Activated CD8-positive, alpha-beta memory T cell treated with anti-CD3 and anti-CD28 coated beads, Interleukin-2, amount 50 U/mL, for 4 hours (primary cell): ENCODE results near the gene NBPF3.
"Not testable (repeated sequence)": the region's sequence is repeated elsewhere in the genome, so short reads cannot be mapped to it uniquely, and the experiment has no call there.

Experiments
- DNase-seq: peaks from one replicate; pipeline ENCODE4 v3.0.0-alpha.2; 2020

The NBPF3 gene

DNA sequence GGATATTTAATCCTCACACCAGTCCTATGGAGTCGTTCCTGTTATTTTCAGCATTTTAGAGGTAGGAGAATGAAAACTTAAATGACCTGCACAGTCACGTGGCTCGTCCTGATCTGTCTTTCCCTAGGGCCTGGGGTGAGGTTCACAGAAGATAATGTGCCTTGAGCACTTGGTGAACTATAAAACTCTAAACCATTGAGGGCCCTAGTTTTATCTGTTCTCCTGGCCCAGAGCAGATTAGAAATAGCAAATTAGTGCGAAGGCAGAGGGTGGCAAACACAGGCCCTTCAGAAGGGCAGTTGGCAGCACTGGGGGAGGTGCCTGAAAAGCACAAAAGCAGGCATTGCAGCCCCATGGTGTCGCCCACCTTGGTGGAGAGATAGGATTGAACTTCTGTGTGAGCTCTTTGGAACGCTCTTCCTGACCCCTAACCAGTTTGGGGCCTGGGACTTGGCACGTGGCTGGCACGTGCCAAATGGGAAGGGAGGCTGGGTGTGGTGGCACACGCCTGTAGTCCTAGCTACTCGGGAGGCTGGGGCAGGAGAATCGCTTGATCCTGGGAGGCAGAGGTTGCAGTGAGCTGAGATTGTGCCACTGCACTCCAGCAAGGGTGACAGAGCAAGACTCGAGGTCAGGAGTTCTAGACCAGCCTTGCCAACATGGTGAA, 1.2 kb upstream of the NBPF3 start:
- DNase-seq = not testable (repeated sequence)

DNA sequence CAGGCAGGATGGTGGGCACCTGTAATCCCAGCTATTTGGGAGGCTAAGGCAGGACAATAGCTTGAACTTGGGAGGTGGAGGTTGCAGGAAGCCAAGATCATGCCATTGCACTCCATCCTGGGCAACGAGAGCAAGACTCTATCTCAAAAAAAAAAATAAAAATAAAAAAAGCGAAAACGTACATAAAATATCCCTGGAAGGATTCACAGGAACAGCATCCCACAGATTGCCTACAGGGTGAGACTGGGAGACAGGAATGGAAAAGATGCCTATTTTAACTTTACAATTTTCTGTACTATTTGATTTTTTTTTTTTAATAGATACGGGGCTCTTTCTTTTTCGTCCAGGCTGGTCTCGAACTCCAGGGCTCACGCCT, 604 bp upstream of the NBPF3 start:
- DNase-seq = no peak

DNA sequence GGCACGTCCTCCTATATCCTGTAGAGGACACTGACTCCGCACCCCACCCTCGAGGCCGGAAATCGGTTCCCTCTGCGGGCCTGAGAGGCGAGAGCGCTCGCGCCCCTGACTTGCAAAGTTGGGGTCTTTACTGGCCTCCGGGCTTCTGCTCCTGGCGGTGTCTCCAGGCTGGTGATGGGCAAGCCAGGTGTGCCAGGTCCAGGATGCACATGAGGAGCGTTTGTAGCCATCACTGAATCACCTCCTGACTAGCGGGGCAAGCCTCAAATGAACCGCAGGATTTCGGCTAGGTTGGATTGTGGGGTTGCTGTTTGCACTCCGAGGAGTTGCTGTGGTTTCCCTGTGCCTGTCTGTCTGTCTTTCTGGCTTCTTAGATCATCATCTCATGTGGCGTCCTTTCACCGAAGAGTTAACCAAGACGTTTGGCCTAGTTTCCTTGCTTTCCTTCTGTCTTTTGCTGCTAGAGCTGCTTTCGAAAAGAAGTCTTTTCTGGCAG, 741 bp downstream of the NBPF3 start:
- DNase-seq = not testable (repeated sequence)

DNA sequence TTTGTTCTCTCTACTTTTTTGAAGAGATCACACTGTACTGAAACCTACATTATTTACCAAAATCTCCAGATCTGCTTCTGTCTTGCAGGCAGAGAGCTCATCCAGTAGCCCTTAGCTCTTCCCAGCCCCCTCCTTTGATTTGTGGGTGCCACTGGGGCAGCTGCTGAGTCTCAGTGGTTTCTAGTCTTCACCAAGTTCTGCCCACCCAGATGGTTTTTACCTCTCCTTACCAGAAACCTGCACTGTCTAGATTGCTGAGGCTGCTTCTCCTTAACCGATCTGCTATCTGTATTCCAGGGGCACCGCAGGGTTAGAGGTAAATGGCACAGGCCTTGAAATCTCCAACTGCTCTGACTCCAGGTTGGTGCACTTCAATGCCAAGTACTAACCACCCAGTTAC, 6.7 kb downstream of the NBPF3 start:
- DNase-seq = not testable (repeated sequence)

DNA sequence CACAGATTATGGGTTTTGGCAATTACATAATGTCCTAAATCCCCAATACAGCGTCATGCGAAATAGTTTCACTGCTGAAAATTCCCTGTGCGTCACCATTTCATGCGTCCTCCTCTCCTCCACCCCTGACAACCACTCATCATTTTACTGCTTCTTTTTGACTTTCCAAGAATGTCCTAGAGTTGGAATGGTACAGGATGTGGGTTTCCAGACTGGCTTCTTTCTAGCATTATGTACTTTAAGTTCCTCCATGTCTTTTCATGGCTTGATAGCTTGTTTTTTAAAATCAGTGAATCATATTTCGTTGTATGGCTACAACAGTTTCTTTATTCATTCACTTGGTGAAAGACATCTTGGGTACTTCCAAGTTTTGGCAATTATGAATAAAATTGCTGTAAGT, 7.4 kb downstream of the NBPF3 start:
- DNase-seq = no peak

DNA sequence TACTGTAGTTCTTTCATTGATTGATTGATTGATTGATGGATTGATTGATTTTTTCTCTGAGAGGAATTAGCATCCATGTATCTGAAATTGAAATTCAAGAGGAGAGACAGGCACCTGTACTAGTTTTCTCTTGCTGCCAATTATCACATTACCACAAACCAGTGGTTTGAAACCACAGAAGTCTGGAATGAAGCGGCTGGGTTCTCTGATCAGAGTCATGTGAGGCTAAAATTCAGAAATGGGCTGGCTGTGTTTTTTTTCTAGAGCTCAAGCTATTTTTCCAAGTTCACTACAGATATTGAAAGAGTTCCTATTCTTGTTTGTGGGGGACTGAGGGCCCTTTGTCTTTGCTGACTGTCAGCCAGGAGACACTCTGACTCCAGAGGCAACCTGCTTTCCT, 10.0 kb downstream of the NBPF3 start:
- DNase-seq = no peak

DNA sequence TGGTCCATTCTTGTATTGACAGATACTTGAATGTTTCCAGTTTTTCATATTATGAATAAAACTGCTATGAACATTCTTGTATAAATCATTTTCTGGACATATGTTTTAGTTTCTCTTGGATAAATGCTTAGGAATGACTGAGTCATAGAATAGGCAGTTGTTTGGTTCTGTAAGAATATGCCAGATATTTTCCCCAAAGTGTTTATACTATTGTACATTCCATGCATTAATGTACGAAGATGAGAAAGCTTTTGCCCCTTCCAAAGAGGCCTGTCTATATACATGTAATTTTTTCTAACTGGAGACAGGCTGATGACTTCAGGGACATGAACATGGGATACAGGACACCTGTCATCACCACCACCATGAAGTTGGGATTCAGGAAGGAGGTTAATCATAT, 11.3 kb downstream of the NBPF3 start:
- DNase-seq = no peak

DNA sequence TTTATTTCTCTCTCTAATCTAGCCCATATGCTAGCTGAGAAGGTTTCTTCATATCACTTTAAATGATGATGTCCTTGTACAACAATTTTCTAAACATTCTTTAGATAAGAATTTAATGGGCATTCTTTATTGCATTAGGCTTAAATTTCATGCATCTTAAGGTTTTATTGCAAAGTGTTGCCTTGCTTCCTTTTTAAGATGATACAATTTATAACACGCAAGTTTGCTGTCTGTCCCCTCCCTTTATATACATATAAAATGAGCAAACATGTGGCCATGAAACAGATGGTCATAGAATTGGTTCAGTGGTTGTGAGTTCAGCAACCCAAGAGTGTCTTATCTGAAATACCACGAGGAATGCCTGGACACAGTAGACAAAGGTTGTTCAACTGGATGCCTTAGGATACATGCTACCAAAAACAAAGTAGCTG, 12.1 kb downstream of the NBPF3 start:
- DNase-seq = no peak

DNA sequence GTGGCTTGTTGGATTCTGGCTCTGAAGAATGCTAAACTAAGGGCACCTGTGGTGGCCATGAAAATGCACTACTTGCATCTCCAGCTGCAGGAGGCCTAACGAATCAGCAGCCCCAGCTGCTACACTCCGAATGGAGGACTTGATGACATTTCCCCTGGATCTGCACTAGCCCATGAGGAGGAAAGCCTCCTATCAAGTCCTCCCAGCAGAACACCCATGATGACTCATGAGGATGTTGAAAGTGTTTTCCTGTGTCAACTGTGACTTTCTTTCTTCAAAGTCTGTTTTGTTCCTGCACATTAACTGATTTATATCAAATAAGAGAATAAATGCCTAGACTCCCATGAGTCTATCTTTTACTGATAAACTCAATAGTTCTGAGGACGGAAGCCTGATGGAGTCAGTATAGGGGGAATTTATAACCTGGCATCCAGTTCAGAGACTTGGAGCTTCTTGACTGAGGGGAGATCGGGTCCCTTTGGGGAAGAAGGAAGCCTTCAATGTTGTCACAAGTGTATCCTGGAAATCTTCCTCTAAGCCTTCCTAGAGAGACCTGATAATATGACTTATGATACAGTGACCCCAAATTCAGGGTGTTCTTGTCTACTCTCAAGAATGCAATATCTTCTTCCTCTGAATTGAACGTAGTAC, 14.2 kb downstream of the NBPF3 start:
- not testable (repeated sequence) for DNase-seq

DNA sequence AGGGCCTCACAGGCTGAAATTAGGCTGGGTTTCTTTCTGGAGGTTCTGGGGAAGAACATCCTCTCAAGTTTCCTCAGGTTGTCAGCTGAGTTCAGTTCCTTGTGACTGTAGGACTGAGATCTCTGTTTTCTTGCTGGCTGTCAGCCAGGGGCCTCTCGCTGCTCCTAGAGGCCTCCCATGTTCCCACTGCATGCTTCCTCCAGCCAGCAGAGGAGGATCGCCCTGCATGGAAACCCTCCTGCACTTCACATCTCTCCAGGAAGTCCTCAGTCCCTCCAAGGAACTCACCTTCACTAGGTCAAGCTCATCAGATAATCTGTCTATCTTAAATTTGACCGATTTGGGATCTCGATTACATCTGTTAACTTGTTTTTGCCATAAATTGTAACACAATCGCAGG, 15.0 kb downstream of the NBPF3 start:
- DNase-seq = not testable (repeated sequence)

DNA sequence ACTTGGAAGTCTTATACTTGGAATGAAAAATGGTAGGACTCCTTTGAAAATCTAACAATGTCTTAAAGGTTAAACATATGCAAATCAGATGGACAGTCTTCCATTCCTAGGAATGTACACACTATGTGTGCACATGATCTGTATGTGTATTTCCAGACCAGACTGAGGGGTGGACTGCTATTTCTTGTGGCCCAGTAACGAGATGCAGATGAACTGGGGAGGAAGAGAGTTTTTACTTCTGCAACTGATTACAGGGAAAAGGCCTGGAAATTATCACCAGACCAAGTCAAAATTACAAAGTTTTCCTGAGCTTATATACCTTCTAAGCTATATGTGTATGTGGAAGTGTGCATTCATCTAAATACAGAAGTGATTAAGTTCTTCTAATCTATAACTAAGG, 17.7 kb downstream of the NBPF3 start:
- no peak for DNase-seq

DNA sequence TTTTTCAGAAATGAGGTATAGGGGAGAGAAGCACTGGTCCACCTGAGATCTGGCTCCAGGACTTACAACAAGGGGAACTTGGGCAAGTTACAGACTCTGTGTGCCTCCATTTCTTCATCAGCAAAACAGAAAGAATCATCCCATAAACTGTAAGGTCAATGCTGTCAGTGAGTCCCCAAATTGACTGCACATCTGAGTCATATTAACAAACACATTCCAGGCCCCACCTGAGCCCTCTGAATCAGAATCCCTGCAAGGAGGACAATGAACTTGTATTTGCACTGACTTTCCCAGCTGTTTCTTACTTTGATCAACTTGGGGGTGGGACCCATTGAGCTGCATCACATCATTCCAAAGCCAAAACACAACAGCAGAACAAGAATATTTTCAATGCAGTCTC, 25.2 kb downstream of the NBPF3 start:
- not testable (repeated sequence) for DNase-seq

DNA sequence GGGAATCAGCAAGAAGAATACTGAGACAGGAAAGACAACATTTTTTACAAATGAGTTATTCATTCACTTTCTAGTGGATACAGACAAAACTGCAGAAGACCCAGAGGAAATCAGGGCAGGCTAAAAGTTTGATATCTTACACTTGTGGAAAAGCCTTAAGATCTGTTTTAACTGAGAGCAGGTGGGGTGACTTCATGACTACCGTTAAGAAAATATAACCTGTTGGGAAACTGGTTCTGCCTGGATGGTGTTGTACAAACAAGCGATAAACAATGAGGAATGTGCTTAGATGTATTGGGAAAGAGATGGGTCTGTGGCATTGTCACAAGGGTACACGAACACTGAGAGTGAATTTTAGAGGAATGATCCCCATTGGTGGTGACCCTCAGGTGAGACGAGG, 28.0 kb downstream of the NBPF3 start:
- DNase-seq = not testable (repeated sequence)

DNA sequence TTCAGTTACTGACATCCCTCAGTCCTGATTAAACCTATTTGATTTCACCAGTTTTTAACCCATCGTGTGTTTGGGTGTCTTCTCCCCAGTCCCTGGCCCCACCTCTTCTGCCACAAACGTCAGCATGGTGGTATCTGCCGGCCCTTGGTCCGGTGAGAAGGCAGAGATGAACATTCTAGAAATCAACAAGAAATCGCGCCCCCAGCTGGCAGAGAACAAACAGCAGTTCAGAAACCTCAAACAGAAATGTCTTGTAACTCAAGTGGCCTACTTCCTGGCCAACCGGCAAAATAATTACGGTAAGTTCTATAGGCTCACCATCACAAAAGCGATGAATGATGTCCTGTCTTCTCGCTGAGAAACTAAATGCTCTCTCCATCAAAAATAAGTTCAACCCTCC, 28.7 kb downstream of the NBPF3 start:
- no peak for DNase-seq

DNA sequence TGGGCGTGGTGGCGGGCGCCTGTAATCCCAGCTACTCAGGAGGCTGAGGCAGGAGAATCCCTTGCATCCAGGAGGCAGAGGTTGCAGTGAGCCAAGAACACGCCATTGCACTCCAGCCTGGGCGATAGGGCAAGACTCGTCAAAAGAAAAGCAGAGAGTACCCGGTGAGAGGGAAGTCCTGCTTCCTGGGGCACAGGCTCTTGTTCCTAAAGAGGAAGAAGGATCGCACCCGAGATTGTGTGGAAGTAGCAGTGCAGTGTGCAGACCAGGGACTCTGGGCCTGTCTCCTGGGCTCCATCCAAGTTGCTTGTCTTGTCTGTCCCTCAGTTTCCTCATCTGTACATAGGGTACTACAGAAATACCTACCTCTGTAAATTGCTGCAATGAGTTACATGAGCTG, 29.6 kb downstream of the NBPF3 start:
- no peak for DNase-seq

DNA sequence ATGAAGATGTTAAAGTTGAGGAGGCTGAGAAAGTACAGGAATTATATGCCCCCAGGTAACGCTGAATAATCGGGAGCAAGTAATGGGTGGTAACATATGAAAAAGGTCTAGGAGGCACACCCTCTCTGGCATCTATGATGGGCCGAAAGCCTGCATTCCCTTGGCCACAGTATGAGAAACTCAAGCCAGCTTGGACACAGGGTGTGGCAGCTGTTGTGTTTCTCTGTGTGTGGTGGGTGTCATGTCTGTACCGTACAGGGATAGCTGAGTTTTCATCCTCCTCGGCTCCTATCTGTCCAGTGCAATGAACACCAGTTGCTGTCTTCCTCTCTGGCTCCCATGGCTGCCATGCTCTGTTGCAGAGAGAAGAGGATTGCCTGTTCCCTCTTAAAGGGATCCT, 32.9 kb downstream of the NBPF3 start:
- DNase-seq = no peak

DNA sequence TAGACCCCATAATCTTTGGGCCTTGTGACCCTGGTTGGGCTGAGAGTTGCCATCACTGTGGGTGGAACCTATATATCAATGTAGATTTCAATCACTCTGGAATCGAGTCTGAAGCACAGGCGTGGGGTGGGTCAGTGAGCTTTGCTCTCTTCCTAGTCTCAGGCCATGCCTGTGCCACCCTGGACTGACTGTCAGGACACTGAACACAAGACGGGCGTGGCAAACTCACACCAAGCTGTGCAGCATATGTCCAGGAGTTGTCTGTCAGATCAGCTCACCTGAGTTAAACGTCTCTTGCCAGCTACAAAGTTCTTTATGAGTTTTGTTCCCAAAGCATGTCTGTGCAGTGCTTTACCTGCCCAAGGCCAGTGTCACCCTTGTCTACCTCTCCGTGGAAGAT, 38.4 kb downstream of the NBPF3 start:
- no peak for DNase-seq

DNA sequence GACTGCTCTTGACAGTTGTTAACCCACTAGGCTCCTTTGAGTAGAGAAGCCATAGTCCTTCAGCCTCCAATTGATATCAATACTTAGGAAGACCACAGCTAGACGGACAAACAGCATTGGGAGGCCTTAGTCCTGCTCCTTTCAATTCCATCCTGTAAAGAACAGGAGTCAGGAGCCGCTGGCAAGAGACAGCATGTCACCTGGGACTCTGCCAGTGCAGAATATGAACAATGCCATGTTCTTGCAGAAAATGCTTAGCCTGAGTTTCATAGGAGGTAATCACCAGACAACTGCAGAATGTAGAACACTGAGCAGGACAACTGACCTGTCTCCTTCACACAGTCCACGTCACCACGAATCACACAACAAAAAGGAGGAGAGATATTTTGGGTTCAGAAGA, 43.9 kb downstream of the NBPF3 start:
- DNase-seq = not testable (repeated sequence)

DNA sequence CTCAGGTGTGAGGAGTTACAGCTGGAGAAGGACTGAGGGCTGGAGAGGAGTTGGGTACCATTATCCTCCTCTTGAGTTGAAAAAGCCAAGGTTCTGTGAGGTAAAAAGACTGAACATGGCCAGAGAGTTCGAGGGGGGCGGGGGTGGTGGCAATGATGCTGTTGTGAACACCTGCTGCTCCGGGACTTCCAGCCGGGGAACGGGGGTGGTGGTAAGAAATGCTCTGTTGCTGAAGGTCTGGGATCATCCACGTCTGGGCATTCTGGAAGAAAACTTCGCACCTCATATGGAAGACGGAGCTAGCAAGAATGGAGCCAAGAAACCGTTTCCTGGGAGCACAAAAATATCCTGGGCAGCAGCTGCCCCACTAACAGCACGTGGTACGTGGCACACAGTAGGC, 49.2 kb downstream of the NBPF3 start:
- no peak for DNase-seq

DNA sequence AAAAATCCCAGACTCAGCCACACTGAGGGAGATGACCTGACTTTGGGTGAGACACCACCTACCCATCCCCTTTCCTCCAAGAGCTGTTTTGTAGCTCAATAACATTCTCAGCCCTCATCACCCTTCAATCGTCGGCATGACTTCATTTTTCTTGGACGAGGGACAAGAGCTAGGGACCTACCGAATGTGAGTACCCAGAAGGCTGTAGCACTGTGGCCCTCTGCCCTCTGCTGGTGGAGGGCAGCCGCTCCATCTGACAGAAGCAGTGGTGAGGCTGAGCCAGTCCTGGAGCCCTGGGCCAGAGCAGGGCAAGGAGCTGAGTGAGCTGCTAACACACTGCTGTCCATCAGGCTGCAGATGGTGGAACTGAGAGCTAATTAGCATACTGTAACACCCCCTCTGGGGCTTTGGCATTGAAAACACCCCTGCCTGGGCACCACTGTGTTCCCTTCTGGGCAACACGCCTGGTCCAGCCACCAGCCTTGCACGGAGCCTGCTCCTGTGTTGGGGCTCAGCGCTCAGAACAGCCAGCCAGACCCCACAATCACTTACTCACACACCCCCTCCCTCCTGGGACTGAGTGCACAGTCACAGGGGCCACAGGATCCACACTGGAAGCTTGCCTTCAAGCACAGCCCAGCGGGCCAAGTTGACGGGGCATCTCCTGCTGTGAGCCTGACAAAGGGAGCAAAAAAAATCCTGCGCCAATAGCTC, 51.0 kb downstream of the NBPF3 start:
- DNase-seq = no peak

DNA sequence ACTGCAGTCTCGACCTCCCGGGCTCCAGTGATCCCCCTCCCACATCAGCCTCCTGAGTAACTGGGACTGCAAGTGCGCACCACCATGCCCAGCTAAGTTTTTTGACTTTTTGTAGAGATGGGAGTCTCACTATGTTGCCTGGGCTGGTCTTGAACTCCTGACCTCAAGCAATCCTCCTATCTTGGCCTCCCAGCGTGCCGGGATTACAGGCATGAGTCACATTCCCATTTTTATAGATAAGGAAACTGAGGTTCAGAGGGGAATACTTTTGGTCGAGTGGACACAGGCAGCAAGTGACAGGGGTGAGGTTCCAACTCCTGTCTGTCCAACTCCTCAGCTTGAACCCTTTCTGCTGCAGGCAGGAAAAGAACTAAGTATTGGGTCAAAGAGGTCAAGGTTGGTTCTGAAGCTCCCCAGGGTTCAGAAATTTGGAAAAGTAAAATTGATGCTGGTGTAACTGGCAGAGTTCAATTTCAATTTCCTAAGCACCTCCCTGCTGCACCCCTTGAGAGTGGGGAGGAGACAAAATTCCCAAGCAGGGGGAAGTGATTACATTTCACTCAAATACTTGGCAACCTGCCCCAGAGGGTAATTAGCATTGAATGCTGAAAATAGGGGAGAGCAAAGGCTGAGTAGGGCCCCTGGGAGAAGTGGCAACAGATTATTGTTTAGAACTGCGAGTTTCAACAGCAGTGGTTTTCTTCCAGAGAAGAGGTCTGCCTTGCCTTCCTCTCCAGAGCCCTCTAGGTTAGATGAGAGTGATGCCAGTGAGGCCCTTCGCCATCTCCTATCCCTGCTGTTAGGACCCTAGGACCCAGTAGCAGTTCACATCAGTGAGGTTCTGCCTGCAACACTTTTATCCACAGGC, 51.8 kb downstream of the NBPF3 start:
- no peak for DNase-seq

DNA sequence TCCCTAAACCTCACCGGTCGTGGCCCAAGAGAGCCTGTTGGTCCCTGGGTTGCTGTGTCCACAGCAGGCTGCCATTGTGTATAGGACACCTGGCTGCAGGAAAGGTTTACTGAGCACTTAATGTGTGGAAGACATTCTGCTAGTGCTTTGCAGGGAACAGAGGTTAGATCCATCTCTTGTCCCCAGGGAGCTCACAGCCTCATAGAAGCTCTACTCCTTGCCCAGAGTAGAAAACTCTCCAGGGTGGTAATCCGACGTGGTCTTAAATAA, 52.4 kb downstream of the NBPF3 start:
- DNase-seq = no peak

DNA sequence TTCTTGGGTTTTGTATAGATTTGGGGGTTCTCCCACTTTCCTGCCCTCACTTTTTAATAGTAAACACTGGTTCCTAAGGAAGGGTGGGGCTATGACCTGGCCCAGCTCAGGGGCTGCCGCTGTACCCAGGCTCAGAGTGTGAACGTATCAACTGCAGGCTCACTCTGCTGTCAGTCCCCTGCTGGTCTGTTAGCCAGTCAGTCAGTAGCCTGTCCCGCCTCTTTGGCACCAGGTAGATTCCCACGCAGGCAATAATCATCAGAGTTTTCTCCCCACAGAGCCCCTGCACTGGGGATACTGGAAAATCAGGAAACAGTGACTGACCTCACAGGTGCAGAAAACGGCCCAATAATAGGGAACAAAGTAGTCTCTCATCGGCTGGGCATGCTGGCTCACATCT, 54.3 kb downstream of the NBPF3 start:
- no peak for DNase-seq
